SK-N-SH treated with all-trans-retinoic acid at 6 μM for 48 hours (cell line): ENCODE measurements around the gene EPHB2.

Experiments
- ATAC-seq: fragments of 200-7000 bp; cut with Tn5 transposase; 3 replicates; pipeline ENCODE4 v1.9.1; 2020; ENCODE audit warnings: mild to moderate bottlenecking, moderate library complexity
- ARNTL ChIP-seq: fragments of 450-650 bp; formaldehyde crosslinking; IDR thresholded peaks from 2 replicates; pipeline ENCODE4 v1.5.0; 2020; ENCODE audit warnings: low read depth, mild to moderate bottlenecking, moderate library complexity, borderline replicate concordance
- BACH2 ChIP-seq: fragments of 250-450 bp; sonication (Bioruptor Pico); IDR thresholded peaks from 2 replicates; pipeline ENCODE4 v1.9.0; 2021; ENCODE audit warnings: mild to moderate bottlenecking, borderline replicate concordance
- CSDC2 ChIP-seq: fragments of 250-450 bp; sonication (Bioruptor Pico); IDR thresholded peaks from 2 replicates; pipeline ENCODE4 v1.5.0; 2020; ENCODE audit warnings: mild to moderate bottlenecking, moderate library complexity
- CSRNP3 ChIP-seq: fragments of 250-450 bp; sonication (Bioruptor Pico); IDR thresholded peaks from 2 replicates; pipeline ENCODE4 v1.5.1; 2021; ENCODE audit warnings: mild to moderate bottlenecking, moderate library complexity
- ESRRG ChIP-seq: fragments of 250-450 bp; sonication (Bioruptor Pico); IDR thresholded peaks from 2 replicates; pipeline ENCODE4 v1.6.1; 2021; ENCODE audit warnings: mild to moderate bottlenecking
- GLIS3 ChIP-seq: fragments of 250-450 bp; sonication (Bioruptor Pico); IDR thresholded peaks from 2 replicates; pipeline ENCODE4 v1.5.0; 2020; ENCODE audit warnings: mild to moderate bottlenecking, moderate library complexity
- ISL1 ChIP-seq: fragments of 250-450 bp; sonication (Bioruptor Pico); IDR thresholded peaks from 2 replicates; pipeline ENCODE4 v2.1.2; 2022; ENCODE audit warnings: mild to moderate bottlenecking, moderate library complexity
- OSR1 ChIP-seq: fragments of 250-450 bp; sonication (Bioruptor Pico); IDR thresholded peaks from 2 replicates; pipeline ENCODE4 v1.8.0; 2022; ENCODE audit warnings: moderate library complexity, mild to moderate bottlenecking, inconsistent platforms
- PPARA ChIP-seq: fragments of 250-450 bp; sonication (Bioruptor Pico); IDR thresholded peaks from 2 replicates; pipeline ENCODE4 v1.5.0; 2020; ENCODE audit warnings: mild to moderate bottlenecking, borderline replicate concordance
- RARB ChIP-seq: fragments of 250-450 bp; sonication (Bioruptor Pico); IDR thresholded peaks from 2 replicates; pipeline ENCODE4 v1.8.0; 2021; ENCODE audit warnings: mild to moderate bottlenecking, moderate library complexity
- SNAI2 ChIP-seq: fragments of 250-450 bp; sonication (Bioruptor Pico); IDR thresholded peaks from 2 replicates; pipeline ENCODE4 v1.5.0; 2020; ENCODE audit warnings: mild to moderate bottlenecking, moderate library complexity
- TCF4 ChIP-seq: fragments of 250-450 bp; sonication (Bioruptor Pico); IDR thresholded peaks from 2 replicates; pipeline ENCODE4 v1.8.0; 2021; ENCODE audit warnings: mild to moderate bottlenecking, moderate library complexity, borderline replicate concordance
- TOX ChIP-seq: fragments of 250-450 bp; sonication (Bioruptor Pico); IDR thresholded peaks from 2 replicates; pipeline ENCODE4 v1.8.0; 2021; ENCODE audit warnings: mild to moderate bottlenecking, moderate library complexity, borderline replicate concordance
- ZC3H10 ChIP-seq: fragments of 250-450 bp; sonication (Bioruptor Pico); IDR thresholded peaks from 2 replicates; pipeline ENCODE4 v1.5.1; 2021; ENCODE audit warnings: mild to moderate bottlenecking, moderate library complexity
- ZFP30 ChIP-seq: fragments of 450-650 bp; formaldehyde crosslinking; IDR thresholded peaks from 2 replicates; pipeline ENCODE4 v1.5.0; 2022; ENCODE audit warnings: mild to moderate bottlenecking, moderate library complexity
- ZNF565 ChIP-seq: fragments of 450-650 bp; formaldehyde crosslinking; conservative IDR thresholded peaks from 2 replicates; pipeline ENCODE4 v1.5.0; 2020; ENCODE audit warnings: low read depth, mild to moderate bottlenecking, moderate library complexity
- ZNF70 ChIP-seq: fragments of 450-650 bp; formaldehyde crosslinking; IDR thresholded peaks from 2 replicates; pipeline ENCODE4 v1.5.0; 2020; ENCODE audit warnings: mild to moderate bottlenecking, moderate library complexity
- ZNF8 ChIP-seq: fragments of 450-650 bp; formaldehyde crosslinking; IDR thresholded peaks from 2 replicates; pipeline ENCODE4 v1.5.0; 2020; ENCODE audit warnings: mild to moderate bottlenecking, moderate library complexity
- TF ChIP-seq, protein P1 (sequence below): fragments of 250-450 bp; sonication (Bioruptor Pico); IDR thresholded peaks from 2 replicates; pipeline ENCODE4 v1.5.1; 2020; ENCODE audit warnings: low read depth, mild to moderate bottlenecking, moderate library complexity
- TF ChIP-seq, protein P2 (sequence below): fragments of 250-450 bp; sonication (Bioruptor Pico); IDR thresholded peaks from 2 replicates; pipeline ENCODE4 v1.8.0; 2021; ENCODE audit warnings: low read depth, mild to moderate bottlenecking, moderate library complexity, borderline replicate concordance
- TF ChIP-seq, protein P3 (sequence below): fragments of 250-450 bp; sonication (Bioruptor Pico); IDR thresholded peaks from 2 replicates; pipeline ENCODE4 v1.8.0; 2020; ENCODE audit warnings: mild to moderate bottlenecking, moderate library complexity, borderline replicate concordance

Gene EPHB2

DNA sequence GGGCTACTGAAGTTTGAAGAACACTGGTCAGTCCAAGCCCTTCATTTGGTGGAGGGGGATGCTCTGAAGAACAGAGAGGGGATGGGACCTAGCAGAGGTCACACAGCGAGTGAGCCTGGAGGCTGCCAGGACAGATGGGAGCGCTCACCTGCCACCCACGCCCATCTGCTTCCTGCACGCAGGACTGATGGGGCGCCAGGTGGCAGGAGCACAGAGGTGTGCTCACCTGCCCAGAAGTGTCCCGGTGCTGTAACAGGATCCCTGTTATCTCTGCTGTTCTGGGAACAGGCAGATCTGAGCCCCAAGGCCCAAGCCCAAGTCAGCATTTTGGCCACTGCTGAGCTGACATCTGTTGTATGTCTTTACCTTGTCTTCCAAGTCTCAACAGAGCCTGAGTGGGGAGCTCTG is 40.5 kb downstream of the EPHB2 start:
- ATAC-seq: no peak
- no peak for TF ChIP-seq ESRRG (CRISPR knock-in tag)
- TF ChIP-seq, protein P1, sequence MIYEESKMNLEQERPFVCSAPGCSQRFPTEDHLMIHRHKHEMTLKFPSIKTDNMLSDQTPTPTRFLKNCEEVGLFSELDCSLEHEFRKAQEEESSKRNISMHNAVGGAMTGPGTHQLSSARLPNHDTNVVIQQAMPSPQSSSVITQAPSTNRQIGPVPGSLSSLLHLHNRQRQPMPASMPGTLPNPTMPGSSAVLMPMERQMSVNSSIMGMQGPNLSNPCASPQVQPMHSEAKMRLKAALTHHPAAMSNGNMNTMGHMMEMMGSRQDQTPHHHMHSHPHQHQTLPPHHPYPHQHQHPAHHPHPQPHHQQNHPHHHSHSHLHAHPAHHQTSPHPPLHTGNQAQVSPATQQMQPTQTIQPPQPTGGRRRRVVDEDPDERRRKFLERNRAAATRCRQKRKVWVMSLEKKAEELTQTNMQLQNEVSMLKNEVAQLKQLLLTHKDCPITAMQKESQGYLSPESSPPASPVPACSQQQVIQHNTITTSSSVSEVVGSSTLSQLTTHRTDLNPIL: no peak
- TF ChIP-seq ISL1 (CRISPR knock-in tag): no peak
- TF ChIP-seq SNAI2: no peak
- TF ChIP-seq ARNTL (CRISPR knock-in tag): no peak
- no peak for TF ChIP-seq TOX
- no peak for TF ChIP-seq PPARA
- no peak for TF ChIP-seq ZNF8 (CRISPR knock-in tag)
- TF ChIP-seq TCF4 (CRISPR knock-in tag): no peak
- TF ChIP-seq, protein P2, sequence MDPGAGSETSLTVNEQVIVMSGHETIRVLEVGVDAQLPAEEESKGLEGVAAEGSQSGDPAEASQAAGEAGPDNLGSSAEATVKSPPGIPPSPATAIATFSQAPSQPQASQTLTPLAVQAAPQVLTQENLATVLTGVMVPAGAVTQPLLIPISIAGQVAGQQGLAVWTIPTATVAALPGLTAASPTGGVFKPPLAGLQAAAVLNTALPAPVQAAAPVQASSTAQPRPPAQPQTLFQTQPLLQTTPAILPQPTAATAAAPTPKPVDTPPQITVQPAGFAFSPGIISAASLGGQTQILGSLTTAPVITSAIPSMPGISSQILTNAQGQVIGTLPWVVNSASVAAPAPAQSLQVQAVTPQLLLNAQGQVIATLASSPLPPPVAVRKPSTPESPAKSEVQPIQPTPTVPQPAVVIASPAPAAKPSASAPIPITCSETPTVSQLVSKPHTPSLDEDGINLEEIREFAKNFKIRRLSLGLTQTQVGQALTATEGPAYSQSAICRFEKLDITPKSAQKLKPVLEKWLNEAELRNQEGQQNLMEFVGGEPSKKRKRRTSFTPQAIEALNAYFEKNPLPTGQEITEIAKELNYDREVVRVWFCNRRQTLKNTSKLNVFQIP (CRISPR knock-in tag): no peak
- no peak for TF ChIP-seq CSRNP3 (CRISPR knock-in tag)
- TF ChIP-seq ZNF565 (CRISPR knock-in tag): no peak
- no peak for TF ChIP-seq ZFP30 (CRISPR knock-in tag)
- TF ChIP-seq, protein P3, sequence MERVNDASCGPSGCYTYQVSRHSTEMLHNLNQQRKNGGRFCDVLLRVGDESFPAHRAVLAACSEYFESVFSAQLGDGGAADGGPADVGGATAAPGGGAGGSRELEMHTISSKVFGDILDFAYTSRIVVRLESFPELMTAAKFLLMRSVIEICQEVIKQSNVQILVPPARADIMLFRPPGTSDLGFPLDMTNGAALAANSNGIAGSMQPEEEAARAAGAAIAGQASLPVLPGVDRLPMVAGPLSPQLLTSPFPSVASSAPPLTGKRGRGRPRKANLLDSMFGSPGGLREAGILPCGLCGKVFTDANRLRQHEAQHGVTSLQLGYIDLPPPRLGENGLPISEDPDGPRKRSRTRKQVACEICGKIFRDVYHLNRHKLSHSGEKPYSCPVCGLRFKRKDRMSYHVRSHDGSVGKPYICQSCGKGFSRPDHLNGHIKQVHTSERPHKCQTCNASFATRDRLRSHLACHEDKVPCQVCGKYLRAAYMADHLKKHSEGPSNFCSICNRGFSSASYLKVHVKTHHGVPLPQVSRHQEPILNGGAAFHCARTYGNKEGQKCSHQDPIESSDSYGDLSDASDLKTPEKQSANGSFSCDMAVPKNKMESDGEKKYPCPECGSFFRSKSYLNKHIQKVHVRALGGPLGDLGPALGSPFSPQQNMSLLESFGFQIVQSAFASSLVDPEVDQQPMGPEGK (CRISPR knock-in tag): no peak
- no peak for TF ChIP-seq ZNF70
- TF ChIP-seq GLIS3 (CRISPR knock-in tag): no peak
- no peak for TF ChIP-seq CSDC2
- no peak for TF ChIP-seq ZC3H10 (CRISPR knock-in tag)

DNA sequence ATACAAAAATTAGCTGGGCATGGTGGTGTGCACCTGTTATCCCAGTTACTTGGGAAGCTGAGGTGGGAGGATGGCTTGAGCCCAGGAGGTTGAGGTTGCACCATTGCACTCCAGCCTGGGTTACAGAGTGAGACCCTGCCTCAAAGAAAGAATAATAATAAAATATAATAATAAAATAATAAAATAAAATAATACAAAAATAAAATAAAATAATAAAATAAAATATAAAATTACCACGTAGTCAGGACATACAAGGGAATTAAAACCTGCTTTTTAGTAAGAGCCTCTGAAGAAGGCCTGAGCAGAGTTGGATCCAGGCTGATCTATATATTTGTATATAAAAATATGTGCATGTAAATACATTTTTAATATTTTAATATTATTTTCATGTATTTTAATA is 41.7 kb downstream of the EPHB2 start:
- no peak for ATAC-seq
- TF ChIP-seq, protein P3 (CRISPR knock-in tag): no peak
- TF ChIP-seq RARB (CRISPR knock-in tag) (no peak), CSDC2 (no peak), ESRRG (CRISPR knock-in tag) (no peak), CSRNP3 (CRISPR knock-in tag) (no peak), ZNF565 (CRISPR knock-in tag) (no peak), ZNF70 (no peak), GLIS3 (CRISPR knock-in tag) (no peak), TOX (no peak), SNAI2 (no peak), ZFP30 (CRISPR knock-in tag) (no peak), ISL1 (CRISPR knock-in tag) (no peak), BACH2 (CRISPR knock-in tag) (no peak), PPARA (no peak), OSR1 (CRISPR knock-in tag) (no peak)
- TF ChIP-seq, protein P1: no peak
